CD4-positive, alpha-beta T cell treated with Interferon alpha-2 for 1 hour (primary cell): ENCODE results near the gene BBLN.

ENCODE experiments used
- DNase-seq, 2 donors: peaks; one replicate each; pipeline ENCODE4 v3.0.0-alpha.2; 2020 to 2022

The BBLN gene

GRCh38 chr9:128145951-128146351 lies 14.1 kb upstream of the BBLN start:
- DNase-seq, result no peak

- no peak for DNase-seq
Observed at GRCh38 chr9:128146591-128147120, 13.4 kb upstream of the BBLN start.

GRCh38 chr9:128148509-128149000 lies 11.5 kb upstream of the BBLN start:
- DNase-seq, result no peak

GRCh38 chr9:128149001-128149701 lies 10.9 kb upstream of the BBLN start, which contains the start of gene LCN2:
TSS of gene LCN2 (plus strand) at chr9:128149453. CDS start at chr9:128149526, 73 bp downstream.
- no peak for DNase-seq

GRCh38 chr9:128149951-128150593 lies 10.0 kb upstream of the BBLN start:
- DNase-seq, result no peak

- DNase-seq, result no peak
Observed at GRCh38 chr9:128150594-128151308, 9.3 kb upstream of the BBLN start.

GRCh38 chr9:128151309-128152132 lies 8.5 kb upstream of the BBLN start:
- DNase-seq, result no peak

GRCh38 chr9:128152133-128153059 lies 7.7 kb upstream of the BBLN start:
- no peak for DNase-seq

GRCh38 chr9:128153060-128153946 lies 6.8 kb upstream of the BBLN start:
- DNase-seq, result no peak

- DNase-seq, result no peak
Observed at GRCh38 chr9:128153947-128154695, 5.9 kb upstream of the BBLN start.

GRCh38 chr9:128155736-128156500 lies 4.1 kb upstream of the BBLN start:
- no peak for DNase-seq

GRCh38 chr9:128159522-128159783 lies 612 bp upstream of the BBLN start:
- DNase-seq, result peak; percentile 44 to 73

GRCh38 chr9:128160603-128160987 lies 530 bp downstream of the BBLN start:
- DNase-seq, result peak in 1 of 2 donors; percentile 17

GRCh38 chr9:128161215-128161902 lies 1.3 kb downstream of the BBLN start:
- DNase-seq, result no peak

GRCh38 chr9:128162215-128163026 lies 2.4 kb downstream of the BBLN start:
- DNase-seq, result no peak

- no peak for DNase-seq
Observed at GRCh38 chr9:128163027-128163515, 3.0 kb downstream of the BBLN start.
